ENCODE results near the gene DIRAS1. TPM values are rescaled to one million over a fixed set of nuclear protein-coding genes. Genes with fewer than 3 reads are reported as not detected.

DIRAS1 gene
- total and polyA plus RNA-seq, 2 of the 4 experiments (the other 2 are of a cell fraction) = 1.4 to 10.3 TPM

DNA sequence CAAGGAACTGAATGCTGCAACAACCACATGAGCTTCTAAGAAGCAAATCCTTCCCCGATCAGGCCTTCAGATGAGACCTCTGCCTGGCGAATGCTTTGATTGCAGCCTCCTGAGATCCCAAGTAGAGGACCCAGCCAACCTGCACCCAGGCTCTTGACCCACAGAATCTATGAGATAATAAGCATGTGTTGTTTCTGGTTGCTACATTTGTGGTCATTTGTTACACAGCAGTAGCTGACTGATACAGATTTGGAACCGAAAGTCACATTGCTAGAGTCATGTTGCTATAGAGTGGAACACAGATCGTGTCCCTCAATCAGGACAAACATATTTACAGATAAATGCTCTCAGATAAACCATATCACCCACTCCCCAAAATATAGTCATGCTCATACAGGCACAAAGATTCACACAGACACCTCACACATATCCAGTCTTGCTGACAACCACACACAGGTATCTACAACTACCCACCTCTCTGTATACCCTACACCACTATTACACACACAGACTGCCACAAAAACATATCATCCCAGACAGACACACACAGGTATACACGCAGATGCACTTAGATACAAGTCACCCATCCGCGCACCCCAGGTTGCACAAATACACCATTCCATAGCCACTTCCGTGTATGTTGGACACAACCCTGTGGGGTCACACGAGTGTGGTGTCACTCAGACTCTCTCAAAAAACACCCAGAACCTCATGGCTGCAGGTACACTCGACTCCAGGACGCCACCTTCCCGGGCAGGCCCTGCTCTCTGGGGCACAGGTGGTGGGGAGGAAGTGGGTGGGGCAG lies 5.5 kb downstream of the DIRAS1 start:
- no CpG with 5 or more reads among the region's 12 CpGs for WGBS, 2 experiments (ENCODE audit: extremely low coverage in 2 of 2, insufficient read length in 1 of 2)
- intact Hi-C loops (cut with micrococcal nuclease) (no loop called here), in situ Hi-C loops (cut with MboI; ENCODE audit: low sequenced_read_pairs) (no loop called here), dilution Hi-C loops (cut with HindIII; ENCODE audit: low sequenced_read_pairs, unreplicated experiment) (no loop called here)
- H3K4me1 ChIP-seq (ENCODE audit: control insufficient read depth, insufficient read depth, low read length) = peaks cover 8% of the 10 kb centered on the region
- peak overlapping the region; percentile 33 for H2AK9ac ChIP-seq (replicated peaks; ENCODE audit: low read depth, low read length, poor library complexity)
- H4K8ac ChIP-seq (ENCODE audit: low read depth in 2 of 2, low read length in 2 of 2) = no peak overlapping the region
- H3K56ac ChIP-seq (ENCODE audit: extremely low read depth, insufficient read depth, low read length) = no peak overlapping the region
- no peak overlapping the region for H2AK5ac ChIP-seq (ENCODE audit: low read depth, low read length)
- no peak overlapping the region for H3K9ac ChIP-seq (ENCODE audit: low read depth, low read length)
- no peak overlapping the region for H3K23ac ChIP-seq (ENCODE audit: low read depth, low read length)
- H3K27ac ChIP-seq (ENCODE audit: insufficient read depth, low read length) = no peak overlapping the region
- TF ChIP-seq MAFK (IDR thresholded peaks at IDR 0.05; ENCODE audit: low read depth, low read length) (no peak), POLR2A (IDR thresholded peaks at IDR 0.05; ENCODE audit: low read depth, low read length) (no peak), RCOR1 (IDR thresholded peaks at IDR 0.05; ENCODE audit: insufficient replicate concordance, low read length) (no peak), BHLHE40 (IDR thresholded peaks at IDR 0.05; ENCODE audit: low read depth, low read length) (no peak)
- peaks cover 9% of the 10 kb centered on the region for H3K9me3 ChIP-seq (ENCODE audit: control insufficient read depth, insufficient read depth, low read length)
- peaks cover 12% of the 10 kb centered on the region; the same call in 1 of the 2 replicates for H3K9me1 ChIP-seq (ENCODE audit: insufficient read depth, low read length)
- no peak overlapping the region for H3K18ac ChIP-seq (ENCODE audit: low read depth, low read length)
- H4K20me1 ChIP-seq (ENCODE audit: insufficient read depth, low read length) = no peaks in the 10 kb centered on the region; the same call in none of the 2 replicates
- H3K4ac ChIP-seq (ENCODE audit: low read depth, low read length) = no peak overlapping the region
- no peak overlapping the region for H3K14ac ChIP-seq (replicated peaks; ENCODE audit: low read depth, low read length)
- no peak overlapping the region for H3K4me2 ChIP-seq (ENCODE audit: low read depth, low read length)
- H3K4me3 ChIP-seq (ENCODE audit: insufficient read depth, low read depth, low read length) = no peak overlapping the region
- no peak overlapping the region for H2BK5ac ChIP-seq (ENCODE audit: low read depth, low read length, poor library complexity, severe bottlenecking)
- no peak for DNase-seq
- no peak overlapping the region for H4K91ac ChIP-seq (ENCODE audit: insufficient read depth, low read depth, low read length)
- no peak overlapping the region for H2AFZ ChIP-seq (replicated peaks; ENCODE audit: low read length, poor library complexity)
- H2BK20ac ChIP-seq (ENCODE audit: low read depth, low read length) = no peak overlapping the region
- H2BK15ac ChIP-seq (ENCODE audit: low read depth, low read length) = no peak overlapping the region
- BruUV-seq (replicated peaks) = no TSS peak
- H4K5ac ChIP-seq (ENCODE audit: low read depth, low read length) = no peak overlapping the region
- ChIA-PET CTCF (no interaction called here), POLR2A (ENCODE audit: unreplicated experiment) (no interaction called here)
- H3K79me1 ChIP-seq (ENCODE audit: low read depth in 1 of 2, low read length in 2 of 2) = peaks cover 0 to 4% of the 10 kb centered on the region in 2 experiments; a peak in 2 of 4 replicates
- peaks cover 4% of the 10 kb centered on the region; the same call in 1 of the 2 replicates for H3K36me3 ChIP-seq (ENCODE audit: control insufficient read depth, insufficient read depth, low read length)
- H3K27me3 ChIP-seq (ENCODE audit: control insufficient read depth, insufficient read depth, low read length) = no peaks in the 10 kb centered on the region; the same call in 1 of the 2 replicates
- no peak for ATAC-seq (ENCODE audit: low read depth)
- H2BK120ac ChIP-seq (ENCODE audit: low read depth, low read length) = no peak overlapping the region
